ENCODE data around the gene TAP1.
A peak's percentile ranks its signal among the peaks of the same experiment; 100 is the strongest.

TAP1 gene

DNA sequence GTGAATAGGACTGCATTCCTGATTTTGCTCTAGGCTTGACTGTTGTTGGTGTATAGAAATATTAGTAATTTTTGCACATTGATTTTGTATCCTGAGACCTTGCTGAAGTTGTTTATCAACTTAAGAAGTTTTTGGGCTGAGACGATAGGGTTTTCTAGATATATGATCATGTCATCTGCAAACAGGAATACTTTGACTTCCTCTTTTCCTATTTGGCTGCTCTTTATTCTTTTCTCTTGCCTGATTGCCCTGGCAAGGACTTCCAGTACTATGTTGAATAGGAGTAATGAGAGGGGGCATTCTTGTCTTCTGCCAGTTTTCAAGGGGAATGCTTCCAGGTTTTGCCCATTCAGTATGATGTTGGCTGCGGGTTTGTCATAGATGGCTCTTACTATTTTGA, 50.1 kb downstream of the TAP1 start:
- no peak for DNase-seq (ENCODE audit: low read depth in 2 of 2)

DNA sequence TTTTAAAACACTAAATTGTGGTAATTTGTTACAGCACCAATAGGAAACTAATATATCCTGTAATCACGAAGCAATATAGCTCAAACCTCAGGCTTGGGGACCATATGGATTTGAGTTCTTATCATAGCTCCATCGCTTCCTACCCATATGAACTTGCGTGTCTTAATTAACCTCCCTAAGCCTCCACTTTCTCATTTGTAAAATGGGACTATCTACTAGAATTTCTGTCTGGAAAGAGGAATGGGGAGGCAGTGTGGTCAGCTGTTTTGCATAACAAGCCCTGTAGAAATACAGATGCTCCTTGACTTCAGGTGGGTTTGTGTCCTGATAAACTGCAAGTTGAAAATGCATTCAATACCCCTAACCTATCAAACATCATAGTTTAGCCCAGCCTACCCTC, 53.8 kb downstream of the TAP1 start:
- DNase-seq (ENCODE audit: low read depth in 2 of 2), result no peak

DNA sequence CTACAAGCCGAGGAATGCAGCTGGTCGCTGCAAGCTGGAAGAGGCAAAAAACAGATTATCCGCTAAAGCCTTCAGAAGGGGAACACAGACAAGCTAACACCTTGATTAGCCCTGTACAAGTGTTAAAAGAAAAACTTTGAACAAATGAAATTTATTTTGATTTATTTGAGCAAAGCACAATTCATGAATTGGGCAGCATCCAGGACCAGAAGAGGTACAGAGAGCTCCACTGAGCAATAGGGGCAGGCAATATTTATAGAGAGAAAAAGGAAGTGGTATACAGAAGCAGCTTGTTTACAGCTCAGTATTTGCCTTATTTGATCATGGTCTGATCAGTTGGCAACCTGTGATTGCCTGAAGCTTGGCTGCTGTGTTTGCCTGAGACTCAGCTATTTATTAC, 54.3 kb downstream of the TAP1 start:
- DNase-seq (ENCODE audit: low read depth in 2 of 2), result no peak

DNA sequence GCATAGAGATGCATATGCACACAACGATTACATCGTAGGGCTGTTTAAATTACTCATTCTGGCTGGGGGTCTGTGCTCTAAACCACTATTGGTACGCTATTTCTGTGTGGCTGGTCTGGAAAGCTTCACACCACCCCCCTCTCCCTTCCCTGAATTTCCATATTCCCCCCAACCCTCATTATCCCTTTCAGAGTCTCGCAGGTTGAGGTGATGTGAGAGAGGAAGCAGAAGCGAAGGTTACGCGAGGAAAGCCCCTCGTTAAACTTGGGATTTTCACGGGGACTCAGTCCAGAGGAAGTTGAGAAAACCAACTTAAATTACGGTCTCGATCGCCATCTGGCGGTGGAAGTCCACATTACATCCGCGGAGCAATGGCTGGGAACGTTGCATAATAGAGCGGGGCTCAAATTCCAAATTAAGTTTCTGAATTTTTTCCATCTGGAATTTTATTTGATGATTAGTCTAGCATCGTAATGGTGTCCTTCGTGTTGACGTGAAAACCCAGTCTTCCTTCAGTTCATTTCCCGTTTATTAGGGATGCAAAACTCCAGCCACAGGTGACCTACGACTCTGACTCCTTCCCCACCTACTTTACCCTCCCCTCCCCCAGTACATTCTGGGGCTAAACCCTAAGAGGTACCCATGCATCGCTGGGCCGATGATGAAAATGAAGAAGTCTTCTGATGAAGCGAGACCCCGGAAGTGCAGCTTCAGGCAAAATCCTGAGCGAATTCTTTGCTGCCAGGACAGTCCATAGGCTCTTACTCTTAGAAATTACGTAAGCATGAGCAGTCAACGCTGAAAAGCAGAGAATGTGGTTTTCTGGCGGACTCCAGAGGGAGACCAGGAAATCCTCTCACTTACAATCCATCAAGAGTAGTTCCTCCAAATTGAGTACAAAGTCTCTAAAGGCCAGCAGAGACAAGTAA, 56.4 kb downstream of the TAP1 start:
- DNase-seq (ENCODE audit: low read depth in 2 of 2), result peak; percentile 51 to 53
